HepG2 (cell line): ENCODE results near the gene TBC1D20. TPM values are rescaled to one million over a fixed set of nuclear protein-coding genes. Genes with fewer than 3 reads are reported as not detected.
A peak's percentile ranks its signal among the peaks of the same experiment; 100 is the strongest.

Source experiments
- CHCHD3 ChIP-seq: sonication (generic); formaldehyde crosslinking; IDR thresholded peaks from 2 replicates; pipeline ENCODE4 v1.8.0; 2022; ENCODE audit warnings: mild to moderate bottlenecking, missing genetic modification reagents, moderate library complexity
- DNMT3B ChIP-seq: conservative IDR thresholded peaks from 2 replicates; pipeline ENCODE4 v1.6.1; 2016; ENCODE audit warnings: missing biosample characterization, control low read depth
- ELF3 ChIP-seq: IDR thresholded peaks from 2 replicates; pipeline ENCODE4 v1.6.1; 2016; ENCODE audit warnings: missing genetic modification reagents, missing compliant biosample characterization
- HNRNPK ChIP-seq: fragments of 200-400 bp; formaldehyde crosslinking; IDR thresholded peaks from 2 replicates; pipeline ENCODE4 v1.6.1; 2018; ENCODE audit warnings: low read length, low read depth, moderate library complexity, mild to moderate bottlenecking; ENCODE audit not compliant: poor library complexity, severe bottlenecking
- MEIS1 ChIP-seq: sonication (generic); formaldehyde crosslinking; IDR thresholded peaks from 2 replicates; pipeline ENCODE4 v1.9.0; 2021; ENCODE audit warnings: mild to moderate bottlenecking, missing genetic modification reagents, moderate library complexity, borderline replicate concordance
- MTA3 ChIP-seq: sonication (generic); formaldehyde crosslinking; IDR thresholded peaks from 2 replicates; pipeline ENCODE4 v1.4.0; 2020; ENCODE audit warnings: missing genetic modification reagents
- NCOA1 ChIP-seq: sonication (generic); formaldehyde crosslinking; IDR thresholded peaks from 2 replicates; pipeline ENCODE4 v1.9.0; 2021; ENCODE audit warnings: missing genetic modification reagents
- NCOR1 ChIP-seq: fragments of 200-600 bp; sonication (generic); IDR thresholded peaks from 2 replicates; pipeline ENCODE4 v1.7.0; 2017; ENCODE audit warnings: antibody characterized with exemption, low read length, borderline replicate concordance
- SNRNP70 ChIP-seq: fragments of 200-400 bp; formaldehyde crosslinking; IDR thresholded peaks from 2 replicates; pipeline ENCODE4 v1.6.1; 2017; ENCODE audit warnings: mild to moderate bottlenecking, low read depth, low read length, moderate library complexity
- TBL1XR1 ChIP-seq: fragments of 150-350 bp; IDR thresholded peaks from 2 replicates; pipeline ENCODE4 v1.6.1; 2014; ENCODE audit warnings: borderline replicate concordance, low read length; ENCODE audit not compliant: partially characterized antibody
- TEAD3 ChIP-seq: optimal IDR thresholded peaks from 2 replicates; pipeline ENCODE3; 2016; ENCODE audit warnings: borderline replicate concordance
- ZBTB7B ChIP-seq: sonication (generic); formaldehyde crosslinking; IDR thresholded peaks from 2 replicates; pipeline ENCODE4 v1.4.0; 2020; ENCODE audit warnings: missing genetic modification reagents
- ZFP36 ChIP-seq: fragments of 150-350 bp; IDR thresholded peaks from 2 replicates; pipeline ENCODE4 v1.6.1; 2018; ENCODE audit warnings: borderline replicate concordance, low read length, low read depth; ENCODE audit not compliant: partially characterized antibody
- ZMYM2 ChIP-seq: sonication (generic); formaldehyde crosslinking; IDR thresholded peaks from 2 replicates; pipeline ENCODE4 v1.8.0; 2022; ENCODE audit warnings: mild to moderate bottlenecking, missing genetic modification reagents
- ZNF232 ChIP-seq: sonication (generic); formaldehyde crosslinking; IDR thresholded peaks from 2 replicates; pipeline ENCODE4 v1.4.0; 2020; ENCODE audit warnings: missing genetic modification reagents, borderline replicate concordance
- ZNF274 ChIP-seq: sonication (generic); formaldehyde crosslinking; IDR thresholded peaks from 2 replicates; pipeline ENCODE4 v1.5.1; 2020; ENCODE audit warnings: mild to moderate bottlenecking, missing genetic modification reagents
- ZNF652 ChIP-seq: IDR thresholded peaks from 2 replicates; pipeline ENCODE4 v1.6.1; 2016; ENCODE audit warnings: low read depth, borderline replicate concordance
- polyA plus RNA-seq, 8 experiments: library from polyadenylated mRNA; depleted of rRNA in 3 of 8; stranded (reverse) in 7 of 8; unstranded in 1 of 8; fragments of >200 nt; fragmentation: Illumina TruSeq in 4 of 8; extraction: Trizol in 4 of 8; gene quantifications; 2 replicates each; pipeline versions ENCODE4 v1.2.1 to v1.2.3, GENCODE V29; 2011 to 2016; ENCODE audit warnings: low read depth in 4 of 8, missing spikeins in 1 of 8, mixed read lengths in 1 of 8; ENCODE audit not compliant: insufficient read depth in 1 of 8
- total RNA-seq, 5 experiments: library from RNA; depleted of rRNA; stranded (reverse); fragments of >200 nt; fragmentation: Illumina TruSeq; extraction: Trizol; gene quantifications; 2 replicates each; pipeline ENCODE4 v1.2.3, GENCODE V29; 2016; ENCODE audit warnings: low read depth in 1 of 5
- TF ChIP-seq, protein P1 (sequence below): sonication (generic); formaldehyde crosslinking; IDR thresholded peaks from one replicate; pipeline ENCODE4 v1.5.1; 2020; ENCODE audit warnings: mild to moderate bottlenecking, missing genetic modification reagents; ENCODE audit errors: not compliant biosample characterization
- TF ChIP-seq, protein P2 (sequence below): IDR thresholded peaks from 2 replicates; pipeline ENCODE4 v1.6.1; 2016; ENCODE audit warnings: missing genetic modification reagents, missing compliant biosample characterization
- TF ChIP-seq, protein P3 (sequence below): IDR thresholded peaks from 2 replicates; pipeline ENCODE4 v1.6.1; 2016; ENCODE audit warnings: low read depth

Gene TBC1D20
- total and polyA plus RNA-seq, 2 of the 13 experiments (the other 11 are each of a cell fraction or from before 2014, with no cell fraction given): 36.6 to 47.1 TPM

DNA sequence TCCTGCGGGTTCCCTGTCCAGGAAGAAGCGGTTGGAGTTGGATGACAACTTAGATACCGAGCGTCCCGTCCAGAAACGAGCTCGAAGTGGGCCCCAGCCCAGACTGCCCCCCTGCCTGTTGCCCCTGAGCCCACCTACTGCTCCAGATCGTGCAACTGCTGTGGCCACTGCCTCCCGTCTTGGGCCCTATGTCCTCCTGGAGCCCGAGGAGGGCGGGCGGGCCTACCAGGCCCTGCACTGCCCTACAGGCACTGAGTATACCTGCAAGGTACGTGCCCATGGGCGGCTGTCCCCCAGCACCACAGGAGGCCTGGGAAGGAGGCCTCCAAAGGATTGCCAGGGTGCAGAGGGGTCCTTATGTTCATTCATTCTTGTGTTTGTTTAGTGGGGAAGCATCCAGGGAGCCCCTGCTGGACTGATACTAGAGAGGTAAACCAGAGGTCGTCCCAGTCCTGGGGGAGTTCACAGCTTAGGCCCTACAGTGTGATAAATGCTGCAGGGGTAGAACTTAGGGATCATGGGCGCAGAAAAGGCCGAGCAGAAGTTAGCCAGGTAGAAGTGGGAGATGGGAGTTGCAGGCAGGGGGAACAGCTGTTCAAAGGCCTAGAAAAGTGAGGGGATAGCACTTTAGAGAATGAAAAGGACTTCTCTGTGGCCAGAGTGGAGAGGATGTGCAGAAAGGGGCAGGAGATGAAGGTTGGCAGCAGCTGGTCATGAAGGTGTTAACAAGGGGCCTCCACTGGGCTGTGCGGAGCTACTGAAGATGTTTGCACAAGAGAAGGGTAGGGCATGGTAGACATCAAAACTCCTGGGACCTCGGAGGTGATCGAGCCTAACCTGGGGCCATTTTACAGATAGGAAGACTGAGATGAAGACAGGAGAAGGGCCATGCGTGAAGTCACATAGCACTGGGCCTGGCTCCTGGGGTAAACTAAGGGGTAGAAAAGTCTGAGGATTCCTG, 74.0 kb downstream of the TBC1D20 start (continued):
- TF ChIP-seq, protein P1, sequence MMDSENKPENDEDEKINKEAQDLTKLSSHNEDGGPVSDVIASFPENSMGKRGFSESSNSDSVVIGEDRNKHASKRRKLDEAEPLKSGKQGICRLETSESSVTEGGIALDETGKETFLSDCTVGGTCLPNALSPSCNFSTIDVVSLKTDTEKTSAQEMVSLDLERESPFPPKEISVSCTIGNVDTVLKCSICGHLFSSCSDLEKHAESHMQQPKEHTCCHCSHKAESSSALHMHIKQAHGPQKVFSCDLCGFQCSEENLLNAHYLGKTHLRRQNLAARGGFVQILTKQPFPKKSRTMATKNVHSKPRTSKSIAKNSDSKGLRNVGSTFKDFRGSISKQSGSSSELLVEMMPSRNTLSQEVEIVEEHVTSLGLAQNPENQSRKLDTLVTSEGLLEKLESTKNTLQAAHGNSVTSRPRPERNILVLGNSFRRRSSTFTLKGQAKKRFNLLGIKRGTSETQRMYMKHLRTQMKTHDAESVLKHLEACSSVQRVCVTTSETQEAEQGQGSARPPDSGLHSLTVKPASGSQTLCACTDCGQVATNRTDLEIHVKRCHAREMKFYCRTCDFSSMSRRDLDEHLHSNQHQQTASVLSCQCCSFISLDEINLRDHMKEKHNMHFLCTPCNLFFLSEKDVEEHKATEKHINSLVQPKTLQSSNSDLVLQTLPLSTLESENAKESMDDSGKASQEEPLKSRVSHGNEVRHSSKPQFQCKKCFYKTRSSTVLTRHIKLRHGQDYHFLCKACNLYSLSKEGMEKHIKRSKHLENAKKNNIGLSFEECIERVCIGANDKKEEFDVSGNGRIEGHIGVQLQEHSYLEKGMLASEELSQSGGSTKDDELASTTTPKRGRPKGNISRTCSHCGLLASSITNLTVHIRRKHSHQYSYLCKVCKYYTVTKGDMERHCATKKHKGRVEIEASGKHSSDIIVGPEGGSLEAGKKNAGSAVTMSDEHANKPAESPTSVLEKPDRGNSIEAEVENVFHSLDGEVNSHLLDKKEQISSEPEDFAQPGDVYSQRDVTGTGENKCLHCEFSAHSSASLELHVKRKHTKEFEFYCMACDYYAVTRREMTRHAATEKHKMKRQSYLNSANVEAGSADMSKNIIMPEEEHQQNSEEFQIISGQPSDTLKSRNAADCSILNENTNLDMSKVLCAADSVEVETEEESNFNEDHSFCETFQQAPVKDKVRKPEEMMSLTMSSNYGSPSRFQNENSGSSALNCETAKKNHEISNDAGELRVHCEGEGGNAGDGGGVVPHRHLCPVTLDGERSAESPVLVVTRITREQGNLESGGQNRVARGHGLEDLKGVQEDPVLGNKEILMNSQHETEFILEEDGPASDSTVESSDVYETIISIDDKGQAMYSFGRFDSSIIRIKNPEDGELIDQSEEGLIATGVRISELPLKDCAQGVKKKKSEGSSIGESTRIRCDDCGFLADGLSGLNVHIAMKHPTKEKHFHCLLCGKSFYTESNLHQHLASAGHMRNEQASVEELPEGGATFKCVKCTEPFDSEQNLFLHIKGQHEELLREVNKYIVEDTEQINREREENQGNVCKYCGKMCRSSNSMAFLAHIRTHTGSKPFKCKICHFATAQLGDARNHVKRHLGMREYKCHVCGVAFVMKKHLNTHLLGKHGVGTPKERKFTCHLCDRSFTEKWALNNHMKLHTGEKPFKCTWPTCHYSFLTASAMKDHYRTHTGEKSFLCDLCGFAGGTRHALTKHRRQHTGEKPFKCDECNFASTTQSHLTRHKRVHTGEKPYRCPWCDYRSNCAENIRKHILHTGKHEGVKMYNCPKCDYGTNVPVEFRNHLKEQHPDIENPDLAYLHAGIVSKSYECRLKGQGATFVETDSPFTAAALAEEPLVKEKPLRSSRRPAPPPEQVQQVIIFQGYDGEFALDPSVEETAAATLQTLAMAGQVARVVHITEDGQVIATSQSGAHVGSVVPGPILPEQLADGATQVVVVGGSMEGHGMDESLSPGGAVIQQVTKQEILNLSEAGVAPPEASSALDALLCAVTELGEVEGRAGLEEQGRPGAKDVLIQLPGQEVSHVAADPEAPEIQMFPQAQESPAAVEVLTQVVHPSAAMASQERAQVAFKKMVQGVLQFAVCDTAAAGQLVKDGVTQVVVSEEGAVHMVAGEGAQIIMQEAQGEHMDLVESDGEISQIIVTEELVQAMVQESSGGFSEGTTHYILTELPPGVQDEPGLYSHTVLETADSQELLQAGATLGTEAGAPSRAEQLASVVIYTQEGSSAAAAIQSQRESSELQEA (CRISPR knock-in tag): no peak
- TF ChIP-seq NCOA1 (CRISPR knock-in tag): no peak
- TF ChIP-seq ZBTB7B (CRISPR knock-in tag): no peak
- TF ChIP-seq ELF3 (CRISPR knock-in tag): no peak
- no peak for TF ChIP-seq TEAD3 (CRISPR knock-in tag)
- no peak for TF ChIP-seq MEIS1 (CRISPR knock-in tag)
- TF ChIP-seq, protein P2, sequence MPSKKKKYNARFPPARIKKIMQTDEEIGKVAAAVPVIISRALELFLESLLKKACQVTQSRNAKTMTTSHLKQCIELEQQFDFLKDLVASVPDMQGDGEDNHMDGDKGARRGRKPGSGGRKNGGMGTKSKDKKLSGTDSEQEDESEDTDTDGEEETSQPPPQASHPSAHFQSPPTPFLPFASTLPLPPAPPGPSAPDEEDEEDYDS (CRISPR knock-in tag): no peak
- TF ChIP-seq ZNF652 (CRISPR knock-in tag): peak; percentile 55; the same call in 1 of the 2 replicates
- no peak for TF ChIP-seq HNRNPK
- 0 out of 2 replicates have a peak, but pooled peaks have one; percentile 24 for TF ChIP-seq ZNF232 (CRISPR knock-in tag)
- TF ChIP-seq MTA3: no peak
- TF ChIP-seq ZNF274 (CRISPR knock-in tag): no peak
- no peak for TF ChIP-seq TBL1XR1
- no peak for TF ChIP-seq DNMT3B (CRISPR knock-in tag)
- TF ChIP-seq SNRNP70: no peak
- TF ChIP-seq ZFP36: no peak
- TF ChIP-seq CHCHD3: no peak
- TF ChIP-seq, protein P3, sequence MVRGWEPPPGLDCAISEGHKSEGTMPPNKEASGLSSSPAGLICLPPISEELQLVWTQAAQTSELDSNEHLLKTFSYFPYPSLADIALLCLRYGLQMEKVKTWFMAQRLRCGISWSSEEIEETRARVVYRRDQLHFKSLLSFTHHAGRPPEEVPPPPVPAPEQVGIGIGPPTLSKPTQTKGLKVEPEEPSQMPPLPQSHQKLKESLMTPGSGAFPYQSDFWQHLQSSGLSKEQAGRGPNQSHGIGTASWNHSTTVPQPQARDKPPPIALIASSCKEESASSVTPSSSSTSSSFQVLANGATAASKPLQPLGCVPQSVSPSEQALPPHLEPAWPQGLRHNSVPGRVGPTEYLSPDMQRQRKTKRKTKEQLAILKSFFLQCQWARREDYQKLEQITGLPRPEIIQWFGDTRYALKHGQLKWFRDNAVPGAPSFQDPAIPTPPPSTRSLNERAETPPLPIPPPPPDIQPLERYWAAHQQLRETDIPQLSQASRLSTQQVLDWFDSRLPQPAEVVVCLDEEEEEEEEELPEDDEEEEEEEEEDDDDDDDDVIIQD (CRISPR knock-in tag): no peak
- no peak for TF ChIP-seq NCOR1
- no peak for TF ChIP-seq ZMYM2 (CRISPR knock-in tag)
